Calu3 (cell line): ENCODE measurements around the gene CHRNA10. TPM values are rescaled to one million over a fixed set of nuclear protein-coding genes. Genes with fewer than 3 reads are reported as not detected.

ENCODE experiments used
- BruUV-seq: library from RNA; stranded (reverse); fragments of 400-500 nt; replicated peaks from 2 replicates; lab custom pipeline; 2021; lab: Mats Ljungman, UMichigan
- CTCF ChIA-PET: fragments of 300-600 bp; sonication (Branson Sonifier 250); formaldehyde crosslinking; loops from one replicate; lab custom pipeline; 2022; ENCODE audit warnings: antibody characterized with exemption; lab: Charles Lee
- DNase-seq: peaks from one replicate; pipeline ENCODE4 v3.0.0; 2022
- H3K27ac Mint-ChIP-seq: one replicate; pipeline ENCODE4 v1.8.0; 2022; ENCODE audit warnings: mixed read lengths; ENCODE audit not compliant: unreplicated experiment
- H3K27me3 Mint-ChIP-seq: one replicate; pipeline ENCODE4 v1.8.0; 2022; ENCODE audit warnings: mixed read lengths; ENCODE audit not compliant: unreplicated experiment
- H3K36me3 Mint-ChIP-seq: one replicate; pipeline ENCODE4 v1.8.0; 2022; ENCODE audit warnings: mild to moderate bottlenecking, moderate library complexity, mixed read lengths; ENCODE audit not compliant: insufficient read depth, unreplicated experiment
- H3K4me1 Mint-ChIP-seq: one replicate; pipeline ENCODE4 v1.8.0; 2022; ENCODE audit warnings: mild to moderate bottlenecking, low read depth, mixed read lengths; ENCODE audit not compliant: unreplicated experiment
- H3K4me3 Mint-ChIP-seq: one replicate; pipeline ENCODE4 v1.8.0; 2022; ENCODE audit warnings: mild to moderate bottlenecking, low read depth, moderate library complexity, mixed read lengths; ENCODE audit not compliant: unreplicated experiment
- H3K9me3 Mint-ChIP-seq: one replicate; pipeline ENCODE4 v1.8.0; 2022; ENCODE audit warnings: low read depth, mixed read lengths; ENCODE audit not compliant: unreplicated experiment
- CTCF ChIP-seq: fragments of 200-600 bp; IDR thresholded peaks from one replicate; pipeline ENCODE4 v1.8.0; 2022; ENCODE audit warnings: antibody characterized with exemption; ENCODE audit not compliant: unreplicated experiment
- intact Hi-C: fragments of 100-400 bp; cut with micrococcal nuclease; formaldehyde crosslinking; loops from one replicate; pipeline ENCODE4 v1.10.0; 2022; ENCODE audit not compliant: unreplicated experiment
- total RNA-seq: library from RNA; stranded (reverse); gene quantifications from 2 replicates; pipeline ENCODE4 v1.2.3, GENCODE V29; 2022

CHRNA10 gene
- total RNA-seq, 1 experiment from 2014 or later, result 6.9 TPM

GRCh38 chr11:3622521-3622920, 48.7 kb downstream of the CHRNA10 start:
- DNase-seq, result no peak
- no peaks in the 10 kb centered on the region for H3K36me3 Mint-ChIP-seq
- no peak for TF ChIP-seq CTCF
- H3K4me3 Mint-ChIP-seq, result no peak overlapping the region
- H3K27ac Mint-ChIP-seq, result no peak overlapping the region
- no peaks in the 10 kb centered on the region for H3K9me3 Mint-ChIP-seq
- CTCF ChIA-PET, result no interaction called here
- no TSS peak for BruUV-seq
- no peaks in the 10 kb centered on the region for H3K4me1 Mint-ChIP-seq
- intact Hi-C loops, result no loop called here
- H3K27me3 Mint-ChIP-seq, result peaks cover 48% of the 10 kb centered on the region

GRCh38 chr11:3617990-3618389, 53.2 kb downstream of the CHRNA10 start:
- no TSS peak for BruUV-seq
- no peak overlapping the region for H3K27ac Mint-ChIP-seq
- H3K27me3 Mint-ChIP-seq, result peaks cover 80% of the 10 kb centered on the region
- no peaks in the 10 kb centered on the region for H3K9me3 Mint-ChIP-seq
- H3K4me1 Mint-ChIP-seq, result no peaks in the 10 kb centered on the region
- no peaks in the 10 kb centered on the region for H3K36me3 Mint-ChIP-seq
- CTCF ChIA-PET, result no interaction called here
- H3K4me3 Mint-ChIP-seq, result no peak overlapping the region
- DNase-seq, result no peak
- intact Hi-C loops, result no loop called here
- no peak for TF ChIP-seq CTCF

GRCh38 chr11:3616721-3617460, 54.3 kb downstream of the CHRNA10 start:
- no peaks in the 10 kb centered on the region for H3K9me3 Mint-ChIP-seq
- H3K4me1 Mint-ChIP-seq, result no peaks in the 10 kb centered on the region
- CTCF ChIA-PET, result no interaction called here
- TF ChIP-seq CTCF, result no peak
- no peak for DNase-seq
- no TSS peak for BruUV-seq
- peaks cover 69% of the 10 kb centered on the region for H3K27me3 Mint-ChIP-seq
- H3K27ac Mint-ChIP-seq, result no peak overlapping the region
- H3K36me3 Mint-ChIP-seq, result no peaks in the 10 kb centered on the region
- intact Hi-C loops, result no loop called here
- no peak overlapping the region for H3K4me3 Mint-ChIP-seq

GRCh38 chr11:3615998-3616397, 55.2 kb downstream of the CHRNA10 start:
- Mint-ChIP-seq H3K27ac (no peak overlapping the region), H3K27me3 (peaks cover 67% of the 10 kb centered on the region), H3K4me1 (no peaks in the 10 kb centered on the region), H3K36me3 (no peaks in the 10 kb centered on the region), H3K9me3 (no peaks in the 10 kb centered on the region), H3K4me3 (no peak overlapping the region)
- no TSS peak for BruUV-seq
- no peak for DNase-seq
- no peak for TF ChIP-seq CTCF
- intact Hi-C loops, result no loop called here
- CTCF ChIA-PET, result no interaction called here

Other genes with a start within 250 kb of the CHRNA10 start
- gene ART5, start 29.4 kb downstream of the CHRNA10 start, total RNA-seq, result not detected in 2 replicates
- gene ART1, start 26.3 kb downstream of the CHRNA10 start, total RNA-seq, result not detected in 2 replicates
- gene NUP98, start 126.2 kb upstream of the CHRNA10 start, total RNA-seq, result 114 and 126 TPM in 2 replicates
- gene PGAP2, start 137.2 kb upstream of the CHRNA10 start, total RNA-seq, result 35.2 and 38.0 TPM in 2 replicates
- gene RHOG, start 169.6 kb upstream of the CHRNA10 start, total RNA-seq, result 28.2 and 31.2 TPM in 2 replicates
- gene STIM1, start 184.3 kb upstream of the CHRNA10 start, total RNA-seq, result 53.7 and 60.1 TPM in 2 replicates